GM19395 (cell line): ENCODE results near the gene TTC9.
"Not testable (repeated sequence)": the region's sequence is repeated elsewhere in the genome, so short reads cannot be mapped to it uniquely, and the experiment has no call there.

Experiments used
- ATAC-seq: cut with Tn5 transposase; IDR thresholded peaks from one replicate; pipeline ENCODE4 v1.9.1; 2021; ENCODE audit warnings: mild to moderate bottlenecking, moderate library complexity; ENCODE audit not compliant: unreplicated experiment

Gene TTC9

DNA sequence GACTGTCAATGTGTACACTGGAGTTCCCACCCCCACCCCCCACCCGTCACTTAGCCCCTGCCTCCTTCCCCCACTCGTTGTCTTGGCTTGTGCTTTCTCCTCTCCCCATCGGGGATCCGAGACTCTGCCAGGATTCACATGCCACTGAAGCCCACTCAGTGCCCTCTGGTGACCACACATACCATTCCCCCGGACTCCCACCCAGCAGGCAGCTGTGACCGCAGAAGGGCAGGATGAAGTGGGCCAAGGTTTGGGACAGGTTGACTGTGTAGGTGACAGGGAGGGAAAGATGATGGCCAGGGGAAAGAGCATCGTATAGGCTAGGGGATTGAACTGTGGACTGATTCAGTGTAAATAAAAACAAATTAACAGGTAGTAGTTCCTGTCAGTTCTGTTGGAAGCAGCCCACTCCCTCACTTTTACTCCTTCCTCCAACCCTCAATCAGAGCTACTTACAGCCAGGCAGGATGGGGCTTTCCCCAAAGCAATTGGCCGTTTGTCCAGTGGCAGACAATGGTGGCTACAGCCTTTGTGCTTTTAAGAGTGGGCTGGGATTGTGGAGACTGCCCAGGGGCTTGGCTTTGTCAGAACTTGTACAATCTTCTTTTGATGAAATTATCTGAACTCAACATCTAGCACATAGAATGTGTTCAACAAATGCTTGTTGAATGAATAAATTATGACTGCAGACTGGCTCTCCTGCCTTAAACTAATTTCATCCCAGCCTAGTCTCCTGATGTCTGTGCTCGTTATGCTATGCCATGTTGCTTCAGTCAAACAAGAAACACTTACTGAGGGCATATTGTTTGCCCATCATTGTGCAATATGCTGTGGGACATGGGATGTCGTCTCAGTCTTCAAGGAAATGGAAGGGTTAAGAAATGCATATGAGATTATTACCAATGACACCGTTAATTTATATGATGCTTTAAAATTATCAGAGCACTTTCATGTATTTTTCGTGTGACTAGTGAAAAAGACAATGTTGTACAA is 30.2 kb downstream of the TTC9 start:
- ATAC-seq = no peak

- ATAC-seq = no peak
Observed at GRCh38 chr14:70677341-70677740, 35.6 kb downstream of the TTC9 start.

DNA sequence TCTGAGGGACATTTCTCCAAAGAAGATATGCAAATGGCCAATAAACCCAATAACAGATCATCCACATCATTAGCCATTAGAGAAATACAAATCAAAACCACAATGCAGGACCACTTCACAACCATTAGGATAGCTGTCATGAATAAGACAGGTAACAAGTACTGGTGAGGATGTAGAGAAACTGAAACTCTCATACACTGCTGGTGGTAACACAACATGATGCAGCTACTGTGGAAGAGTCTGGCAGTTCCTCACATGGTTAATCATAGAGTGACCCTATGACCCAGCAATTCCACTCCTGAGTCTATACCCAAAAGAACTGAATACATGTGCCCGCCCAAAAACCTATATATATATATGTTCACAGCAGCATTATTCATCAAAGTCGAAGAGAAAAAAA is 39.0 kb downstream of the TTC9 start:
- ATAC-seq = no peak

GRCh38 chr14:70683983-70684382 is 42.3 kb downstream of the TTC9 start:
- ATAC-seq = no peak

- ATAC-seq = no peak
Observed at GRCh38 chr14:70685474-70686197, 43.9 kb downstream of the TTC9 start.

- no peak for ATAC-seq
Observed at GRCh38 chr14:70692210-70692609, 50.5 kb downstream of the TTC9 start.

DNA sequence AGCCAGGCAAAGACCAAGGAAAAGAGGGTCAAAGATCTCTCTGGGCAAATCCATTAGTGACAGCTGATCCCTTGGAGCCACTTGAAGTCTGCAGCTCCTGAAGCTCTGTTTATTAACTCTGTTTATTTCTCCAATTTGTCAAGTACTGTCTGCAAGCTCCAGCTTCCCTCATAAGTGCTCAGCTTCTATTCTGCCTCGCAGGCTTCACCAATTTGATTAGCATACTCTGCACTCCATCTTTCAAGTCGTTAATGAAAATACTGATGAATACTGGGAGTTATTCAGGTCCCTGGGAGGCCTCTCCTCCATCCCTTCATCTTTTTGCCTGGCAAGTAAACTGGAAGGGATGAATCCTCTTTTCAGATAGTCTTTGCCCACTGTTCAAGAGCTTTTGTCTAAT is 54.3 kb downstream of the TTC9 start:
- ATAC-seq = no peak

DNA sequence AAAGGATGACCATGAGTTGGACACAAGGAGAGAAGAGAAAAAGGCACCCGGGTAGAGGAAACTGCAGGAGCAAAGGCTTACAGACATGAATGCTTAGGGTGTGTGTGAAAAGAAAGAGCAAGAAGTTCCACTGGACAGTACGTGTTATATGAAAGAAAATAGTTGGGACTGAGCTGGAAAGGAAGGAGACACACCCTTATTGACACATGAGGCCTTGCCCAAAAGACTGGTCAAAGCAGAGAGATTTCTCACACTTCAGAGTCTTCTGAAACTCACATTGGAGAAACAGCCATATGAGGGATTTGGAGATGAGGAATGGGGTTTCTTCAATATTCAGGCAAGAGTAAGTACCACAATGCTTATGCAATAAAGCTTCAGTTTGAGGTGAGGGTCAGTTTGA is 56.0 kb downstream of the TTC9 start:
- ATAC-seq = no peak

DNA sequence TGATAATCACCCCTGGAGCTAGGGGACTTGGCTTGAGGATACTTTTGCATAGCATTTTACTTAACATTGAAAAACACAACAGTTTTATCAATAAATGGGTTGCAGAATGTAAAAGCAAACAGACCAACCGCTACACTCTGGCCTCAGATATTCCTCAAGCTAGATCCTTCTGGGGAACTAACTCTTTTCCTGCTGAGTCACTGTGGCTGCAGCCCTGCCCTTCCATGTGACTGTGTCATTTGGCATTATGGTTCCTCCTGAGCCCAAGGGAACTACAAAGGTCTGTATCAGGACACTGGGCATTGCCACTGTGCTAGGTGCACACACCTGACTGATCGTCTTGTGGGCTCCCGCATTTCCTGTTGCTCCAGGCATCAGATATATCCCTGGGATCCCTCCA is 56.6 kb downstream of the TTC9 start:
- ATAC-seq = no peak

GRCh38 chr14:70699646-70700045 is 57.9 kb downstream of the TTC9 start:
- no peak for ATAC-seq

GRCh38 chr14:70700955-70701585 is 59.4 kb downstream of the TTC9 start:
- no peak for ATAC-seq

- ATAC-seq = no peak
Observed at GRCh38 chr14:70701610-70702009, 59.9 kb downstream of the TTC9 start.

GRCh38 chr14:70702161-70702560 is 60.4 kb downstream of the TTC9 start:
- no peak for ATAC-seq

- not testable (repeated sequence) for ATAC-seq
Observed at GRCh38 chr14:70703621-70704168, 62.0 kb downstream of the TTC9 start.

- no peak for ATAC-seq
Observed at GRCh38 chr14:70704960-70705359, 63.2 kb downstream of the TTC9 start.

DNA sequence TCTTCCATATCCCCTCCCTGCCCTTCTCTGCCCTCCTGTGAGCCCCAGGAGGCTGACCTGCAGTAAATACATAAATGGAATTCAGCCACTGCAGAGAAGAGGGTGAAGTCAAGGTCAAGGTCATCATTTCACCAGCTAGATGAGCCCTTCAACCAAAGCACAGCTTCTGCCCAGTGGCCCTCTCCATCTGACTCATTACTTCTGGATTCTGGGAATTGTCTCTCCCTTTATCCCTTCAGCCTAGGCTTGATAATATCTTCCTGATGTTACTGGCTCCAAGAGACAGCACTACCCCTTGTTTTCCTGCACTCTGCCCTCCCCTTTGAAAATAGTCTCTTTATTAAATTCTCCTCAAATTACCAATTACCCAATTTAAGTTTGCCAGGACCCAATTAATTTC is 64.5 kb downstream of the TTC9 start:
- ATAC-seq = no peak

DNA sequence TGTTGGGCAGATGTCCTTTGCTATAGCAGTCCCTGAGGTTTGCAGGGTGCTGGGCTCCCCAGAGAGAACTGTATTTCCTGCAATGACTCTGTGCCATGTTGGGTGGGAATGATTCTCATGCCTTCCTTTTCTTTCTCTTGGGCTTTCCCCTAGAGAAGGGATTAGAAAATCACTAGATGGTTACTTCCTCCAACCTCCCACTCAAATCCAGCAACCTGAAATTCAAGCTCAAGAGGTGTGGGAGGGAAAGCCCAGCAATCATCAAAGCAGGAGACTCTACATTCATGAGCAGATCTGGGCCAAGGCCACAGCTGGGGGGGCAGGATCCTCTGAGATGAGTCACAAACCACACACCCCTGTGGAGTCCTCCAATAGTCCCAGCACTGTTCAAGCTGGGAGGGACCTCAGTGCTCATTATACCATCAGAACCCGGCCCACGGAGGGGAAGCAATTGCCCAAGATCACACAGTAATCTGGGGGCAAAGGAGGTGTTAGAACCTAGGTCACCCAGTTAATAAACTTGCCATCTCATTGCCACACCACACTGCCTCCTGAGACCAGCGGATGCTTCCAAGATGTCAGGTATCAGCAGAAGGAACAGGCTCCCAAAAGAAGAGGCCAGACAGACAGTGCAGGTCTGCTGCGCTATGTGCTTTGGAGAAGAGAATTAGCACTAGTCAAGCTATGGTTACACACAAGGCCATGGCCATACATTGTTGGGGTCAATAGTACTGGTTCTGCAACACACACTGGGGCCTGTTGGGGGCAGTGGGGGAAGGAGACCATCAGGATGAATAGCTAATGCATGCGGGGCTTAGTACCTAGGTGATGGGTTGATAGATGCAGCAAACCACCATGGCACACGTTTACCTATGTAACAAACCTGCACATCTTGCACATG is 65.7 kb downstream of the TTC9 start:
- ATAC-seq = peak; percentile 86

DNA sequence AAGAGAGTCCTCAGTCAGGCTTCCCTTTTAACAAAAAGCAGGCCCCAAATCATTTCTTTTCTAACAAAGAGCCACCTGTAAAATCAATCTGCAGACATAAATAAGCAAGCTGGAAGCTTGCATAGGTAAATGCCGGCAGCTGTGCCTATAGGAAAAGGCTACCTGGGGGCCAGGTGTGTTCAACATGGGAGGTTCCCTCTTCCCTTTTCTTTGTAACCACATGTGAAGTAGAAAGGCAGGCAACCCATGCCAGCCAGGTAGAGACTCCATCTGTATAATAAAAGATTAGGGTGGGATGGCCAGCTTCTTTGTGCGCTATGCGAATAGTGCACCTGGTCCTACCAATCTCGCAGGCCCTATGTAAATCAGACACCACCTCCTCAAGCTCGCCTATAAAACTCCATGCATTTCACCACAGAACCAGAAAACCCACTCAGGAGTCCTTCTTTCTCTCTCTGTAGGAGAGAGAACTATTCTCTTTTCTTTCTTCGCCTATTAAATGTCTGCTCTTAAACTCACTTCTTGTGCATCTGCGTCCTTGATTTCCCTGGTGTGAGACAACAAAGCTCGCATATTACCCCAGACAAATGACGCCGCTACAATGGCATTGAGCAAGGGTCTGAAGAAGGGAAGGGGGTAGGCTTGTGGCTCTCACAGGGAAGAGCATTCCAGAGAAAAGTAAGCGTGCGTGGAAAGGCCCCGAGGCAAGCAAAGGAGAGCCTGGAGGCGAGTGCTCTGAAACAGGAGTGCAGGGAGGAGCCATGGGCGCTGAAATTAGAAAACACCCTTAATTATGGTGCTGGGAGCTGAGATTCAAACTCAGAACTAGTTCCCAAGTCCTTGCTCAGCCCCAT is 67.2 kb downstream of the TTC9 start:
- no peak for ATAC-seq

DNA sequence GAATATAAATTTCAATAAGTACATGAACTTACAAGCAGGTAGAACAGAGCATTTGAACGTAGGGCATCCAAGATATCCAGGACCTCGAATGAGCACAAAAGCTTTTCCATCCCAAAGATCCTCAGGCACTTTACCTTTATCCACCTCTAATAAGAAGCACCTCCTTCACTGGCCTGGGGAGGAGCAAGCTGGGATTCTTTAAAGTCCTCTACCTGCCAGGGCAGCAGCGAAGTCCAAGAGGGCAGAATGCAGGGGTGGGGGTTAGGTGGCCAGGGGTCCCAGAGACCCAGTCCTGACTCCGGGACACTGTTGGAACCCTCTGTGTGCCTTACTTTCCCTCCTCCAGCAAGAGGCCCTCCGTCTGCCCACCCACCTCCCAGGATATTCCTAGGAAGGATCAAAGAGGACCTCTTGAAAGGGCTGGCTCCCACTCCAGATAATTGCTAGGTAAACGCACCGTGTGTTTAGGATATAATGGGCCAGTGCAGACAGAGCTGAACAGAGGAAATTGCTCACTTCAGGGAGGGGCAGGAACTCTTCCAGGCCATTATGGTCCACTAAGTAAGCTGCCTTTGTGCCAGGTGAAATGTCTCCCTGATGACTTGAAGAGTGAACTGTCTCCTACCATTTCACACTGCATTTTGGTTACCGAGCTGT is 68.1 kb downstream of the TTC9 start:
- ATAC-seq = no peak
